ENCODE measurements around the gene ZBTB46. TPM values are rescaled to one million over a fixed set of nuclear protein-coding genes. Genes with fewer than 3 reads are reported as not detected.

The ZBTB46 gene
- total and polyA plus RNA-seq, 10 of the 15 experiments (the other 5 are each of a cell fraction or from before 2014, with no cell fraction given) = 0.15 to 0.92 (median 0.34) TPM

DNA sequence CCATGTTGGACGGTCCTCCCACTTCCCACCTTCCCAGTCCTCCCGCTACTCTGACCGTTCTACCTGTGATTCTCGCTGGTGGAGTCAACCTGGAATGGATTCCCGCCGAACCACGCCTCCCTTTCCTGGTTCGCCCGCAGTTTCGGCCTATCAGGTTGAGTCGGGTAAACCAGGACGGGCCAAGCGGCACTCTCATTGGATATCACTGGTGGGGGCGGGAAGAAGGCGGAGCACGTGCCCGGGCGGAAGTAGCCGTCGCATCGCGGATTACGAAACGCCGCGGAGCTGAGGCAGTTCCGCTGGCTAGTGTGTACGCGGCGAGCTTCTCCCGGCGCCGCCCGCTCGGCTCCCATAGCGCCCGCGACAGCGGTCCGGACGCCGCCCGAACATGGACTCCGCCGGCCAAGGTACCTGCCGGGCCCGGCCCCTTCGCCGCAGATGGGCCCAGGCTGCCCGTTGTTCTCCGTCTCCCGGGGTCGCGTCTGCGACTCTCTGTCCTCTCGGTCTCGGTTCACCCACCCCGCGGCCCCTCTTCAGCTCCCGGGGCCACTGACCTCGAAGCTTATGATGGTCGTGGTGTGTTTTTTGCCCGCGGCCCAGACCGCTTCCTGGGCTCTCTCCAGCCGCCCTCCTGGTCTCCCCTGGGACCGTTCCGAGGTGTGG is 34.0 kb upstream of the ZBTB46 start, which contains the start of gene TPD52L2 (continued):
- TF ChIP-seq, protein P1, sequence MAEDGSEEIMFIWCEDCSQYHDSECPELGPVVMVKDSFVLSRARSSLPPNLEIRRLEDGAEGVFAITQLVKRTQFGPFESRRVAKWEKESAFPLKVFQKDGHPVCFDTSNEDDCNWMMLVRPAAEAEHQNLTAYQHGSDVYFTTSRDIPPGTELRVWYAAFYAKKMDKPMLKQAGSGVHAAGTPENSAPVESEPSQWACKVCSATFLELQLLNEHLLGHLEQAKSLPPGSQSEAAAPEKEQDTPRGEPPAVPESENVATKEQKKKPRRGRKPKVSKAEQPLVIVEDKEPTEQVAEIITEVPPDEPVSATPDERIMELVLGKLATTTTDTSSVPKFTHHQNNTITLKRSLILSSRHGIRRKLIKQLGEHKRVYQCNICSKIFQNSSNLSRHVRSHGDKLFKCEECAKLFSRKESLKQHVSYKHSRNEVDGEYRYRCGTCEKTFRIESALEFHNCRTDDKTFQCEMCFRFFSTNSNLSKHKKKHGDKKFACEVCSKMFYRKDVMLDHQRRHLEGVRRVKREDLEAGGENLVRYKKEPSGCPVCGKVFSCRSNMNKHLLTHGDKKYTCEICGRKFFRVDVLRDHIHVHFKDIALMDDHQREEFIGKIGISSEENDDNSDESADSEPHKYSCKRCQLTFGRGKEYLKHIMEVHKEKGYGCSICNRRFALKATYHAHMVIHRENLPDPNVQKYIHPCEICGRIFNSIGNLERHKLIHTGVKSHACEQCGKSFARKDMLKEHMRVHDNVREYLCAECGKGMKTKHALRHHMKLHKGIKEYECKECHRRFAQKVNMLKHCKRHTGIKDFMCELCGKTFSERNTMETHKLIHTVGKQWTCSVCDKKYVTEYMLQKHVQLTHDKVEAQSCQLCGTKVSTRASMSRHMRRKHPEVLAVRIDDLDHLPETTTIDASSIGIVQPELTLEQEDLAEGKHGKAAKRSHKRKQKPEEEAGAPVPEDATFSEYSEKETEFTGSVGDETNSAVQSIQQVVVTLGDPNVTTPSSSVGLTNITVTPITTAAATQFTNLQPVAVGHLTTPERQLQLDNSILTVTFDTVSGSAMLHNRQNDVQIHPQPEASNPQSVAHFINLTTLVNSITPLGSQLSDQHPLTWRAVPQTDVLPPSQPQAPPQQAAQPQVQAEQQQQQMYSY (CRISPR knock-in tag; IDR thresholded peaks at IDR 0.05) = no peak
- TF ChIP-seq ATF7 (IDR thresholded peaks at IDR 0.05; ENCODE audit: low read depth) (peak; percentile 37), CREB1 (IDR thresholded peaks at IDR 0.05; ENCODE audit: low read depth) (peak; percentile 98), SUZ12 (IDR thresholded peaks at IDR 0.05; ENCODE audit: unreplicated experiment) (no peak), YY1 (IDR thresholded peaks at IDR 0.05; ENCODE audit: low read depth, low read length) (peak; percentile 56)

DNA sequence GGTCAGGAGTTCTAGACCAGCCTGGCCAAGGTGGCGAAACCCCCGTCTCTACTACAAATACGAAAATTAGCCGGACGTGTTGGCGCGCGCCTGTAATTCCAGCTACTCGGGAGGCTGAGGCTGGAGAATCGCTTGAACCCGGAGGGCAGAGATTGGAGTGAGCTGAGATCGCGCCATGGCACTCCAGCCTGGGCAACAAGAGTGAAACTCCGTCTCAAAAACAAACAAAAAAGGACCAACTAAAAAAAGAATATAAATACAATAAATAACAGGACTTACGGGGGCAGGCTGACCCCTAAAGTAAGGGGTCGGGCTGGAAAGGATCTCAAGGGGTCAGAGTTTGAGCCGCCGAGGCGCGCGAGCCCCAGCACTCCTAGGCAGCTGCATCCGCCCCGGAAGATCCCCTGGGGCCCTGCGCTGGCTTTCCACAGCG is 33.5 kb upstream of the ZBTB46 start:
- Histone ChIP-seq H3K4me3 (peak overlapping the region; percentile 96), H3K27me3 (replicated peaks in 1 of 2; ENCODE audit: control insufficient read depth in 2 of 2, insufficient read depth in 2 of 2, low read length in 1 of 2) (no peaks in the 10 kb centered on the region), H4K20me1 (ENCODE audit: control insufficient read depth, insufficient read depth) (no peaks in the 10 kb centered on the region), H3K9me3 (replicated peaks; ENCODE audit: control insufficient read depth, insufficient read depth, low read length) (no peaks in the 10 kb centered on the region), H3K4me1 (ENCODE audit: control insufficient read depth, insufficient read depth, low read length) (peaks cover 7% of the 10 kb centered on the region), H3K9ac (ENCODE audit: control insufficient read depth, insufficient read depth, low read length) (peak overlapping the region; percentile 82), H3K79me2 (ENCODE audit: control insufficient read depth, insufficient read depth, low read length) (peaks cover 33% of the 10 kb centered on the region), H3K27ac (ENCODE audit: control insufficient read depth, insufficient read depth) (peak overlapping the region; percentile 90), H2AFZ (ENCODE audit: control insufficient read depth, low read depth, low read length) (peak overlapping the region; percentile 90), H3K4me2 (ENCODE audit: control insufficient read depth, insufficient read depth) (peak overlapping the region; percentile 74), H3K36me3 (ENCODE audit: control insufficient read depth in 2 of 2, insufficient read depth in 2 of 2, low read length in 1 of 2) (peaks cover 4 to 6% of the 10 kb centered on the region in 2 experiments; a peak in 3 of 4 replicates)
- in situ Hi-C loops (cut with MboI) = no loop called here
- no TSS peak for BruUV-seq (replicated peaks)
- ChIA-PET RAD21 (ENCODE audit: unreplicated experiment) (interaction anchor here (0.8 to 3.2 kb wide), 25 partner anchors 14 to 327 kb away, joined by 3 to 18 read pairs (median 4); partner anchors contain the start of genes ARFRP1, LIME1, PTK6 and RTEL1), POLR2A (interaction anchor here (0.8 to 1.8 kb wide), 7 partner anchors 32 to 327 kb away, joined by 3 to 6 read pairs (median 4); partner anchors contain the start of genes ARFRP1, LIME1, PRPF6 and RTEL1), SMC1A (ENCODE audit: uncharacterized antibody, unreplicated experiment) (interaction anchor here (1.1 to 3.5 kb wide), 9 partner anchors 10 to 327 kb away, joined by 3 to 19 read pairs (median 6); partner anchors contain the start of genes ARFRP1, DNAJC5, PTK6 and ZGPAT), CTCF (interaction anchor here (0.8 to 4.4 kb wide), 20 partner anchors 13 to 326 kb away, joined by 3 to 38 read pairs (median 6); partner anchors contain the start of genes ARFRP1, HELZ2, LIME1 and PRPF6)
- WGBS (ENCODE audit: insufficient coverage, insufficient replicate concordance, low lambda C conversion rate, missing lambda C conversion rate) = under 1% methylated on average over 25 of the region's 25 CpGs
- FAIRE-seq (no peak), DNase-seq (ENCODE audit: low read depth, low spot score) (no peak), ATAC-seq (peak; percentile 0; the same call in 1 of the 3 replicates)
- intact Hi-C loops (cut with micrococcal nuclease; ENCODE audit: unreplicated experiment) = loop anchor here (1.0 to 10.0 kb wide), 5 partner anchors 78 to 326 kb away; partner anchors contain the start of genes ARFRP1 and LIME1
- TF ChIP-seq, protein P2, sequence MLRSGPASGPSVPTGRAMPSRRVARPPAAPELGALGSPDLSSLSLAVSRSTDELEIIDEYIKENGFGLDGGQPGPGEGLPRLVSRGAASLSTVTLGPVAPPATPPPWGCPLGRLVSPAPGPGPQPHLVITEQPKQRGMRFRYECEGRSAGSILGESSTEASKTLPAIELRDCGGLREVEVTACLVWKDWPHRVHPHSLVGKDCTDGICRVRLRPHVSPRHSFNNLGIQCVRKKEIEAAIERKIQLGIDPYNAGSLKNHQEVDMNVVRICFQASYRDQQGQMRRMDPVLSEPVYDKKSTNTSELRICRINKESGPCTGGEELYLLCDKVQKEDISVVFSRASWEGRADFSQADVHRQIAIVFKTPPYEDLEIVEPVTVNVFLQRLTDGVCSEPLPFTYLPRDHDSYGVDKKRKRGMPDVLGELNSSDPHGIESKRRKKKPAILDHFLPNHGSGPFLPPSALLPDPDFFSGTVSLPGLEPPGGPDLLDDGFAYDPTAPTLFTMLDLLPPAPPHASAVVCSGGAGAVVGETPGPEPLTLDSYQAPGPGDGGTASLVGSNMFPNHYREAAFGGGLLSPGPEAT (IDR thresholded peaks at IDR 0.05; ENCODE audit: low read depth) = no peak
- TF ChIP-seq, protein P3, sequence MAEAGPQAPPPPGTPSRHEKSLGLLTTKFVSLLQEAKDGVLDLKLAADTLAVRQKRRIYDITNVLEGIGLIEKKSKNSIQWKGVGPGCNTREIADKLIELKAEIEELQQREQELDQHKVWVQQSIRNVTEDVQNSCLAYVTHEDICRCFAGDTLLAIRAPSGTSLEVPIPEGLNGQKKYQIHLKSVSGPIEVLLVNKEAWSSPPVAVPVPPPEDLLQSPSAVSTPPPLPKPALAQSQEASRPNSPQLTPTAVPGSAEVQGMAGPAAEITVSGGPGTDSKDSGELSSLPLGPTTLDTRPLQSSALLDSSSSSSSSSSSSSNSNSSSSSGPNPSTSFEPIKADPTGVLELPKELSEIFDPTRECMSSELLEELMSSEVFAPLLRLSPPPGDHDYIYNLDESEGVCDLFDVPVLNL (IDR thresholded peaks at IDR 0.05; ENCODE audit: low read depth, low read length) = no peak
- TF ChIP-seq LARP7 (IDR thresholded peaks at IDR 0.05) (0 out of 2 replicates have a peak, but pooled peaks have one; percentile 38), IKZF2 (IDR thresholded peaks at IDR 0.05) (peak in 1 of 2 experiments; percentile 5; a peak in 1 of 4 replicates), POLR2AphosphoS5 (IDR thresholded peaks at IDR 0.05; ENCODE audit: low read length) (0 out of 2 replicates have a peak, but pooled peaks have one; percentile 3), MEF2B (IDR thresholded peaks at IDR 0.05; ENCODE audit: partially characterized antibody, poor library complexity, severe bottlenecking) (peak; percentile 60), RBBP5 (conservative IDR thresholded peaks at IDR 0.05) (no peak), YY1 (IDR thresholded peaks at IDR 0.05; ENCODE audit: low read depth, low read length) (no peak), CHD1 (IDR thresholded peaks at IDR 0.05; ENCODE audit: low read depth, low read length) (0 out of 2 replicates have a peak, but pooled peaks have one; percentile 6), EP300 (IDR thresholded peaks at IDR 0.05; ENCODE audit: borderline replicate concordance in 1 of 2, control insufficient read depth in 1 of 2, low read depth in 2 of 2, low read length in 2 of 2) (no peak)

All from GM12878 (cell line).